Subcutaneous abdominal adipose tissue (tissue), 5 donors: ENCODE measurements around the gene ABHD12.

Experiments used
- H3K27ac ChIP-seq: one replicate; pipeline ENCODE4 v1.7.0; 2013; ENCODE audit warnings: low read depth, mild to moderate bottlenecking, inconsistent platforms, low read length, moderate library complexity
- H3K27me3 ChIP-seq, 5 donors: one replicate each; pipeline ENCODE4 v1.7.0; 2013; ENCODE audit warnings: low read length in 5 of 5, inconsistent platforms in 1 of 5; ENCODE audit not compliant: control insufficient read depth in 5 of 5, insufficient read depth in 4 of 5
- H3K36me3 ChIP-seq, 5 donors: one replicate each; pipeline ENCODE4 v1.7.0; 2013; ENCODE audit warnings: low read length in 5 of 5; ENCODE audit not compliant: control insufficient read depth in 5 of 5, insufficient read depth in 5 of 5
- H3K4me1 ChIP-seq, 5 donors: one replicate each; pipeline ENCODE4 v1.7.0; 2013; ENCODE audit warnings: low read length in 5 of 5, mild to moderate bottlenecking in 3 of 5, moderate library complexity in 1 of 5; ENCODE audit not compliant: control insufficient read depth in 5 of 5, insufficient read depth in 5 of 5
- H3K4me3 ChIP-seq, 5 donors: one replicate each; pipeline ENCODE4 v1.7.0; 2013; ENCODE audit warnings: low read length in 5 of 5, low read depth in 1 of 5
- H3K9ac ChIP-seq, 5 donors: one replicate each; pipeline ENCODE4 v1.7.0; 2013; ENCODE audit warnings: low read length in 5 of 5, mild to moderate bottlenecking in 4 of 5, moderate library complexity in 3 of 5
- H3K9me3 ChIP-seq, 5 donors: one replicate each; pipeline ENCODE4 v1.7.0; 2013; ENCODE audit warnings: low read length in 5 of 5; ENCODE audit not compliant: control insufficient read depth in 5 of 5
- donor health status: healthy.
- donor health status: healthy.
- donor health status: healthy.
- donor health status: healthy.
- donor health status: healthy.

ABHD12 gene

DNA sequence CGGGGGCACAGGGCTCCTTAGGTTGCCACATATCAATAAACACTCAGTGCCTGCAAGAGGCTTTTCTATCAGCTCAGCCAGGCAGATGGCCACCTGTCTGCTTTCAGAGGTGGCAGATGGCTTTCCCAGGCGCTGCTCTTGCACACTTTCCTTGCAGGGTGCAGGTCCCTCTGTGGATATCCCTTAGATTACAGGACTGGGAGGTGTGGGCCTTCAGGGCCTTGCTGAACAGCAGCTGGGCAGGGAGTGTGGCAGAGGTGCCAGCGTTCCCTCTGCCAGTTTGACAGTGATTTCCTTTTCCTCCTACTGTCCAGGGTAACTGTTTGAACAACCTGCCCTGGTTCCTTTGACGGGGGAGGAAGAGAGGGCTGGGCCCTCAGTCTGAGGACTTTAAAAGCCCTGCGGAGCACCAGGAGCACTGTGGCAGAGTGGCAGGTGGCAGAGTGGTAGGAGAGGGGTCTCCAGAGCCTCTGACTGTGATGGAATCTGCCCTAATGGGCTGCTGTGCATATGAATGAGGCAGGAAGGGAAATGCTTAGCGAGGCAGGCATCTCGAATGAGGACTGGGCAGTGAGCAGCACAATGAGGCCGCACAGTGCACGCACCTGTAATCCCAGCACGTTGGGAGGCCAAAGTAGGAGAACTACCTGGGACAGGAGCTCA, 34.2 kb downstream of the ABHD12 start:
- Histone ChIP-seq H3K9ac (no peak overlapping the region), H3K27me3 (no peaks in the 10 kb centered on the region), H3K9me3 (no peaks in the 10 kb centered on the region), H3K4me3 (no peak overlapping the region), H3K36me3 (no peaks in the 10 kb centered on the region), H3K4me1 (peaks cover 0 to 20% (median 3%) of the 10 kb centered on the region in 5 donors), H3K27ac (no peak overlapping the region)

DNA sequence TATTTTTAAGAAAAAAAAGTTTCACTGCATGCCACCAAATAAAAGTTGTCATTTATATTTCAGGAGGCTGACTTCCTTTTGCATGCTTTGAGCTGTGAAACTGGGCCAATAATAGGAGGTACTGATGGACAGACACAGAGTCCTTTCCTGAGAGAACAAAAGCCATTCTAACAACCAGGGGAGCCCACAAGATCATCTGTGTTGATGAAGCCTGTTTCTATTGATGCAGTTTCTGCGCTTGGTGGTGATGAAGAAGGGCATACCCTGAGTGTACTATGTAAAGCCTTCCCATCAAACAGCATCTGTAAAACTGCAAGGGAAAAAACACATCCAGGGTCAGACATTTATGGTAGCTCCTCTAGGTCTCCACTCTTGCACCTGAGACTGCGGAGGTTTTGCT, 34.8 kb downstream of the ABHD12 start:
- Histone ChIP-seq H3K4me3 (no peak overlapping the region), H3K4me1 (peaks cover 0 to 20% (median 3%) of the 10 kb centered on the region in 5 donors), H3K27ac (no peak overlapping the region), H3K9ac (no peak overlapping the region), H3K27me3 (no peaks in the 10 kb centered on the region), H3K9me3 (no peaks in the 10 kb centered on the region), H3K36me3 (no peaks in the 10 kb centered on the region)

- no peaks in the 10 kb centered on the region for H3K36me3 ChIP-seq
- peaks cover 0 to 17% (median 3%) of the 10 kb centered on the region in 5 donors for H3K4me1 ChIP-seq
- H3K4me3 ChIP-seq = no peak overlapping the region
- H3K9ac ChIP-seq = no peak overlapping the region
- no peak overlapping the region for H3K27ac ChIP-seq
- H3K9me3 ChIP-seq = no peaks in the 10 kb centered on the region
- no peaks in the 10 kb centered on the region for H3K27me3 ChIP-seq
Observed at GRCh38 chr20:25355011-25355595, 35.5 kb downstream of the ABHD12 start.

DNA sequence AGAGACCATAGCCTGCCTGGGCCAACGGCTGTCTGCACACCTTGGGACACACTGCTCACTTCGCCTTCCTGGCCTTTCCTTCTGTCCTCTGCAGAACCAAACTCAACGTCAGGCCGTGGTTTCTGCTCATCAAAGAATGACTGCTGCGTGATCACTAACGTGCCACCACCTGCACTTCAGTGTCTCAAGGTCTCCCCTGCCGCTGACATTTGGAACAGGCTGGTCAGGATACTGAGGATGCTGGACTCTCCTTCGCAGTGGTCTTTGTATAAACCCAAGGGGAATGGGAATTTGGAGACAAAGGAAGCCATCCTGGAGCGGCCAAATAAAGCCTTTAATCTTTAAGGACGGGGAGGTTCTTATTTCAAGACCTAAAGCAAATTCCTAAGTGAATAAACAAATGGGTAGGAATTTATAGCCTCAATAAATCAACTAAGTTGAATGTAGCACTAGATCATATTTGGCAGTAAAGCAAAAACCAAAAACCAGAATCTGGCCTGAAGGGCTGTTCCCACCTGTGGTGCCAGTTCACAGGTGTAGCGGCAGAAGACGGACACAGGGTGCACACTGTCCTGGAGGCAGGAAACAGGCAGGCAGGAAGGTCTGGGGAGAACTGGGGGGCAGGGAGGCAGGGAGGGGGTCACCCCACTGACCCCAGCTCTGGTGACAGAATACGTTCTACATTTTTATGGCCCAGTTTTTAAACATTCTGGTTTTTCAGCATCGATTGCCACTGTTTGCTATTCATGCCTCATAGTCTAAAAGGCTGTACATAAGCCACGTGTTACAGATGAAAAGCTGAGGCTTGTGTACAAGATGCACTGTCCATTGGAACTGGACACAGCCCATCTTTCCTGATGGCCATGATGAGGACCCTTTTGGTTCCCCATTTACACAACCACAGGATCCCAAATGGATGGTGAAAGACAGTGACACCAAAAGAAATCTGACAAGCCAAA, 36.6 kb downstream of the ABHD12 start:
- H3K9me3 ChIP-seq = no peaks in the 10 kb centered on the region
- no peak overlapping the region for H3K9ac ChIP-seq
- H3K27ac ChIP-seq = no peak overlapping the region

DNA sequence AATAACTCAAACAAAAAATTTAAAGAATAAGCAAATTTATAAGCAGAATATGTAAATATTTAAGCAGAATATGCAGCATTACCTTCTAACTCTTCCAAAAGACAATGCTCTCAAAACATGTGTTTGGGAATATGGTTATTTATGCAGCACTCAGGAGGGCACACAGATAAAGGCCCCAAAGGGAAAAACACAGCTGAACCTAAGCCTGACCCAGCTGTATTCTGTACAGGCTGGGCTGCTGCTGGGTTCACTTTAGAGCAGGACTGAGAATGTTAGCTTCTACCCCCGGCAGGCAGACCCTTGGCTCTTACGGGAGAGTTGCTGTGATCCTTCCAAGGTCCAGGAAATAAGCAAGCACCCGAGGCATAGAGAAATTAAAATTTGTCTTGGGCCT, 37.3 kb downstream of the ABHD12 start:
- H3K27ac ChIP-seq = no peak overlapping the region
- no peak overlapping the region for H3K9ac ChIP-seq
- no peaks in the 10 kb centered on the region for H3K36me3 ChIP-seq
- no peaks in the 10 kb centered on the region for H3K27me3 ChIP-seq
- H3K4me1 ChIP-seq = peaks cover 0 to 17% (median 3%) of the 10 kb centered on the region in 5 donors
- no peaks in the 10 kb centered on the region for H3K9me3 ChIP-seq
- H3K4me3 ChIP-seq = no peak overlapping the region

More for the DNA sequence above, 36.6 kb downstream of the ABHD12 start:
- Histone ChIP-seq H3K36me3 (no peaks in the 10 kb centered on the region), H3K4me1 (peaks cover 0 to 17% (median 3%) of the 10 kb centered on the region in 5 donors), H3K27me3 (no peaks in the 10 kb centered on the region), H3K4me3 (no peak overlapping the region)

- H3K27me3 ChIP-seq = no peaks in the 10 kb centered on the region
- no peaks in the 10 kb centered on the region for H3K9me3 ChIP-seq
- H3K9ac ChIP-seq = no peak overlapping the region
- no peak overlapping the region for H3K4me3 ChIP-seq
- H3K27ac ChIP-seq = no peak overlapping the region
- H3K36me3 ChIP-seq = no peaks in the 10 kb centered on the region
- peaks cover 0 to 17% (median 3%) of the 10 kb centered on the region in 5 donors for H3K4me1 ChIP-seq
Observed at GRCh38 chr20:25352746-25353145, 37.9 kb downstream of the ABHD12 start.

- Histone ChIP-seq H3K9ac (no peak overlapping the region), H3K4me1 (peaks cover 0 to 8% (median 0%) of the 10 kb centered on the region in 5 donors)
Observed at GRCh38 chr20:25351024-25351360, 39.6 kb downstream of the ABHD12 start.

DNA sequence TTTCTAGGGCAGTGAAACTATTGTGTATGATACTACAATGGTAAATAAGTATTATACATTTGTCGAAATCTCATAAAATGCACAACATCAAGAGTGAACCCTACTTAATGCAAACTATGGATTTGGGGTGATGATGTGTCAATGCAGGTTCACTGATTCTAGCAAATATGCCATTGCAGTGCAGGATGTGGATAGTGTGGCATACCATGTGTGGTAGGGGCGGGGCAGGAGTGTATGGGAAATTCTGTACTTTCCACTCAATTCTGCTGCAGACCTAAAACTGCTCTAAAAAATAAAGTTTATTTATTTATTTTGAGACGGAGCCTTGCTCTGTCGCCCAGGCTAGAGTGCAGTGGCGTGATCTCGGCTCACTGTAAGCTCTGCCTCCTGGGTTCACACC, 44.3 kb downstream of the ABHD12 start:
- H3K9ac ChIP-seq = no peak overlapping the region
- no peaks in the 10 kb centered on the region for H3K36me3 ChIP-seq
- no peak overlapping the region for H3K27ac ChIP-seq
- no peaks in the 10 kb centered on the region for H3K4me1 ChIP-seq
- H3K27me3 ChIP-seq = no peaks in the 10 kb centered on the region
- no peak overlapping the region for H3K4me3 ChIP-seq
- H3K9me3 ChIP-seq = no peaks in the 10 kb centered on the region

More at GRCh38 chr20:25351024-25351360, 39.6 kb downstream of the ABHD12 start:
- Histone ChIP-seq H3K9me3 (no peaks in the 10 kb centered on the region), H3K27ac (no peak overlapping the region), H3K36me3 (no peaks in the 10 kb centered on the region), H3K4me3 (no peak overlapping the region), H3K27me3 (no peaks in the 10 kb centered on the region)

DNA sequence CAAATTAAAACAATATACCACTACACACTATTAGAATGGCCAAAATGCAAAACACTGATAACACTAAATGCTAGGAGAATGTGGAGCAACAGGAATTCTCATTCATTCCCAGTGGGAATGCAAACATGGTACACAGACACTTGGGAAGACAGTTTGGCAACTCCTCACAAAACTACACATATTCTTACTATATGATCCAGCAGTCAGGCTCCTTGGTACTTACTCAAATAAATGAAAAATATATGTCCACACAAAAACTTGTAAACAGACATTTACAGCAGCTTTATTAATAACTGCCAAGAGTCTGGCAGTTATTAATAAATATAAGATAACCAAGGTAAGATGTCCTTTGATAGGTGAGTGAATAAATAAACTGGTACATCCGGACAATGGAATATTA, 44.9 kb downstream of the ABHD12 start:
- Histone ChIP-seq H3K27me3 (no peaks in the 10 kb centered on the region), H3K4me1 (no peaks in the 10 kb centered on the region), H3K27ac (no peak overlapping the region), H3K36me3 (no peaks in the 10 kb centered on the region), H3K9me3 (no peaks in the 10 kb centered on the region), H3K4me3 (no peak overlapping the region), H3K9ac (no peak overlapping the region)

DNA sequence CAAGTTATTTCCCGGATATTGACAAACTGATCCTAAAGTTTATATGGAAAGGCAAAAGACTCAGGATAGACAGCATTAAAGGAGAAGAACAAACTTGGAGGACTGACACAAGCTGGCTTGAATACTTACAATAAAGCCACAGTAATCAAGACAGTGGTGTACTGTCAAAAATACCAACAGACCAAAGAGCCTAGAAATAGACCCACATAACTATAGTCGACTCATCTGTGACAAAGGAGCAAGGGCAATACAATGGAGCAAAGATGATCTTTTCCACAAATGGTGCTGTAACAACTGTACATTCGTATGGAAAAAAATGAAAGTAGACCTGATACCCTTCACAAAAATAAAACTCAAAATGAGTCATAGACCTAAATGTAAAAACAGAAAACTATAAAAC, 46.0 kb downstream of the ABHD12 start:
- Histone ChIP-seq H3K9me3 (no peaks in the 10 kb centered on the region), H3K9ac (no peak overlapping the region), H3K36me3 (no peaks in the 10 kb centered on the region), H3K4me3 (no peak overlapping the region), H3K27me3 (no peaks in the 10 kb centered on the region), H3K4me1 (no peaks in the 10 kb centered on the region), H3K27ac (no peak overlapping the region)
